HG03558 (cell line): ENCODE results near the gene ABCA12.
A peak's percentile ranks its signal among the peaks of the same experiment; 100 is the strongest.

ENCODE experiments used
- ATAC-seq: cut with Tn5 transposase; IDR thresholded peaks from one replicate; pipeline ENCODE4 v1.9.1; 2021; ENCODE audit warnings: moderate number of reproducible peaks; ENCODE audit not compliant: unreplicated experiment; ENCODE audit errors: extremely low read depth

ABCA12 gene

DNA sequence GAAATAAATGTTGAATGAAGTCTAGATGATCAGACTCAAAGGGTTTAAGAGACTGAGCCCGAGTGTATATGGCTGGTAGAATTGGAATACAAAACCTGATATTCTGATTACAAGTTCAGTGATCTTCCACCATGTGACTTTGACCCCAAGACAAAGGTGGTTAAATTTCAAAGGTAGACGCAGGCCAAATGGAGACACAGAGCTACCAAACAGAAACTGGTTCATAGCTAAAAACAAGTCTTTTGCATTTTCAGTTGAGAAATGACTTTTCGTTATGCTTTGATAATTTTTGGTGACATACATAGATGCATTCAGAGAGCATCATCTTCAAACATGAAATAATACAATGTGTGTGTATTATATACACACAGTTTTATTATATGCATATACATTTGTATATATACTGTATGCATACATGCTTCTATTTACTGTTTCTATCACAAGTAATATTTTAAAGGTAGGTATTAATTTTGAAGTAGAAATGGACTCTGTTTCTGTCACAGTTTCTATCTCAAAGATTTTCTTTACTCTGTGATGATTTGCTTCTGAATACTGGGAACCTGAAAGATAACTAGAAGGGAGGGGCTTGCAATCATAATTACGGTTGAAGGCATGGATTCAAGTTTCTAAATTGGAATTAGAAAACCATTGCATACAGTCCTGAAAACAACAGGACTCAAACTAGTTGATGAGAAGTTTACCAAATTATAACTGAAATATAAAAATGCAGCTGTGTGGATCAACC lies 142.3 kb downstream of the ABCA12 start:
- ATAC-seq, result peak; percentile 93

DNA sequence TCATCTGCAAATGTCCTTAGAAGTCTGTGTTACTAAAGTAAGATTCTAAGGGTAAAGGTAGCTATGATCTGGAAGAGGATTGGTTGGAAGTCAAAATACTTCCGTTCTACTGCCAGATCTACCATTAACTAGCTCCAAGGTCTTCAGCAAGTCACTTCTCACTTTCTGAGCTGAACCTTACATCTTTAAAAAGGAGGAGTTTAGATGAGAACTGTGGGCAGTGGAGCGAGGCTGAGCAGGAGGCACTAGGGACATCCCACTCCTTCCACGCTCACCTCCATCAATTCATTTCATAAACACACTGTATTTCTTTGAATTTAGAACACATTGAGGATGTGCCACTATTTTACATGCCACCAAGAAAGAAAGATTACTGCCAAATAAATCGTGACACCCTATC lies 143.0 kb downstream of the ABCA12 start:
- no peak for ATAC-seq

DNA sequence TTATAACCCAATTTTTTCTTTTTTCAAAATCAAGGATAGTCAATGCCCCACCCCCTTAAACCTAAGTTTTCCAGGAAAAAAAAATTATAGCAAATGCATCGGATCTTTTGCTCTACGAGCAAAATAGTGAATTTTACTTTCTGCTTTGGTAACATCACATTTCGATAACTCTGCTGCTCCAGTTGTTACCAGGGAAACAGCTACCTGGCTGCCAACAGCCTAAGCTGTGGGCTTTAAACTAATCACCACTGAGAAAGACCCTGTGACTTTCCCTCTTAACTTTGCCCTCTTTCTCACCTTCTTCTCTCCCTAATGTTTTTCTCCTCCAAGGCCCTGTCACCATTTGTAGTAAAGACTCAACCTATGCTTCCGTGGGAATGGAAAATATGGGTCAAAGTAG lies 145.5 kb downstream of the ABCA12 start:
- ATAC-seq, result no peak

DNA sequence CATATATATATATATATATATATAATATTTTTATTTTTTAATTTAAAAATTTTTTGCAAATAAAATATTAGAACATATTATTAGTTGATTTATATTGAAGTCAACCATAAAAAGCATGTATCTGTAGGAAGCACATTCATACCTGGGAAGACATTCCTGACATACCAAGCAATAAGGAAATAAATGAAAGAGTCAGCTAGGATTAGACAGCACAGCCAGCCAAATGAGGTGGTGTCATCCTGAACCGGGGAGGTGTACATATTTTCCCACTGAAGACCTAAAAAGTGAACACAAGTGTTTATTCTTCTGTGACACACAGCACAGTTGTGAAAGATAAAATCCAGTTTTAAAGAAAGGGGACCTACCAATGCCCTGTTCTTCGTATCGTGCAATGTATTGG lies 149.2 kb downstream of the ABCA12 start:
- no peak for ATAC-seq

DNA sequence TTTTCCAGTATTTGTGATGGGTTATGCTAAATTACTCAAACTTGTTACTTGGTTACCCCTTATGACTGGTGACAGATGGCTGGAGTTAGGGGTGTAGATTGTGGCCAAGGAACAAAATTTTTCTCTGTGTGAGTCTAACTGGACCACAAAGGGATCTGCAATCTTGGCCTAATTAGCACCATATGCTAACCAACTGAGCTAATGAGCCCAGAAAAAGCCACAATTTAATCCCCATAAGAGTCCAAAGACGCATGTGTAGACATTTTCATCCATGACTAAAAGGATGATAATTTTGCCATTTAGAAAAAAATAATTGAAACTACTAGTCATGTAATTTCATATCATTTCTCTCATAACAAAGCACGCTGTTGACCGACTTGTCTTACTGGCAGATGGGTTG lies 151.2 kb downstream of the ABCA12 start:
- ATAC-seq, result no peak

DNA sequence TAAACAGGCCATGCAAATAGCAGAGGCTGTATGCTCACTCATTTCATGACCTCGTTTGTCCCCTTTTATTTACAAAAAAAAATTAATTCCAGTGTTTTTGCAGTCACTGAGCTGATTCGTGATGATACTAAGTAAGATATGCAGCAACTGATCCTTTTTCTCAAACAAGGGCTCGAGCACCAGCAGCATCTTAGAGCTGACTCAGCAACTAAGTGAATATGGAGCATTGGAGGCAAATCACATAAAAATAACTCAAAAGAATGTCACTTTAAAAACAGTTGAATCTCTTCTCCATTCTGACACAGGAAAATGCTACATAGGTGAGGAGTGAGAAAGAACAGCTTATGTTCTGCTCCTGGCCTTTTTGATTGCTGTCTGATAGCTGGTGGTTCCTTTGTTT lies 152.8 kb downstream of the ABCA12 start:
- no peak for ATAC-seq

DNA sequence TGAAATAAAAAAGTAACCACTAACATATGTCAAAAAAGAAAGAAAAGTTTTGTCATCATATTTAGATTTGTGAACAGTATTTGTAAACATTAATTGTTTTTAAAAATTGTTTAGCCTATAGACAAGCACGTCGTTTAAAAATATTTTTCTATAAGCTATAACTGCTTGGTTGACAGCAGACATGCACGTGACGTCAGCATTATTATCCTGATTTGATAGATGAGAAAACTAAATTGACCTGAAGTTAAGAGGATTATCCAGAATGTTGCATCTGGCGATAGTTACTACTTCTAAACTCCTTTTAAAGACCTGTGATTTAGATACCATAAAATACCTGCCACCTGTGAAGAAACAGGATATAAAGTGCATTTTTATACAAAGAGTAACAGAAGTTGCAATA lies 172.0 kb downstream of the ABCA12 start:
- ATAC-seq, result no peak

DNA sequence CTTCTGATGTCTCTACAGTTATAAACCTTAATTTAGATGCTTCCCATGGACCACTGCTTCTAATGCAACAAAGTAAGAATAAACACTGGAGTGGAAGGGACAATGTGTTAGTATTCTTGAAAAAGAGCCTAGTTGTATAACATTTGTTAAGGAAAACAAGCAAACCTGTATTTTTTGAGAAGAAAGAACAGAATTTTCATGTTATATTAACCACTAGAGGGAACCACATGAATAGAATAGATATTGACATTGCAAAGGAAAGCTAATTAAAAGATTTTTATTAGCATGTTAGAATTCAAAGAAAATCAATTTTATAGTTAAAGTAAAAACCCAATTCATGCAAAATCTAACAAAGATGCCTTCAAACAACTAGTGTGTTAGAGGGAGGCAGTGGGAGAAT lies 177.7 kb downstream of the ABCA12 start:
- ATAC-seq, result no peak

DNA sequence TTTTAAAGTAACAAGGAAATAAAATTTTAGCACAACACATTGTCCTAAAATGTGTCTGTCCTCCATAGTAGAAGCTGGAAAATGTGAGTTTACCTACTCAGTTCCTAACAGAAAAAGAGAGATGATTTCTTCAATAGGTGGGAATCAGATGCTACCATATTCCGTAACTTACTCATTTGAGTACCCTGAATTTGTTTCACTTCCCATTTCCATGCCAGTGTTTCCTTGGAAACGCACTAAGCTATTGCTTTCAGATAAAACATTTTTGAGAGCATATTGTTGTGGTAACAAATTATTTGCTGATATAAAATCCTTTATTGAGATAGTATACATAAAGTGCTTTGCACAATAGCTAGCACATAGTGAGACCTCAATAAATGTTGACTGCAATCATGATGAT lies 191.5 kb downstream of the ABCA12 start:
- no peak for ATAC-seq

DNA sequence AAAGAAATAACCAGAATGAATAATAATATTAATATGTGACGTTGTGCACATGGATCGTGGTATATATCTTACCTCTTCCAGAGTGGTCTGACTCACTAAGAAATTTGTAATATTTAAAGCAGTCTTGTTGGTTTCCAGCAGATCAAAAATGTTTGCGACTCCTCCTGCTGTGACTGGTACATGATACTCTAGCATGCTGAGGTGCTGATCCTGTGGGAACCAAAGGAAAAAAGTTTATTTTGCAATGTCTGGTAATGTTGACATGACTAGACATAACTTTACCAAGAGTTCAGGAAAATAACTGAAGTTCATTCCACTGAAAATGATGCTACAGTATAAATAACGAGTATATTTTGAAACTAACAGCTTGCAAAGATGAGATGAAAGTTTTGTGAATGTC lies 204.4 kb downstream of the ABCA12 start:
- no peak for ATAC-seq

DNA sequence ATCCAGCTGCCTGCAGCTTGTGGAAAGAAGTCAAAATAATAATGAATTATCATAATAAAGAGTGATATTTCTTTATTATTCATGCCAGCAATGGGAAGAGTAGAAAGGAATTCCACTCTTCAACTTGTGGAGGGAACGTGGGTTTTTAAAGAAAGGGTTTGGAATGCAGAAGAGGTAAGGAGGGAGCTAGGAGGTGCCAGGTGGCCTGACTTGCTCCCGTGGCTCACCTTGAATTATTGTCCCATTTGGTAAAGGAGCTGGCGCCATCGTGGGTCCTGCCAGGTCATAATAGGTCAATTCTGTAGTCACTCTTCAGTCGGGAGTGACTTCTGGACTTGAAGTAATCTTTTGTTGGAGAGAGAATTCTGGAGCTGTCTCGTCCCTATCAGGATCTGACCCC lies 233.8 kb downstream of the ABCA12 start:
- ATAC-seq, result no peak

DNA sequence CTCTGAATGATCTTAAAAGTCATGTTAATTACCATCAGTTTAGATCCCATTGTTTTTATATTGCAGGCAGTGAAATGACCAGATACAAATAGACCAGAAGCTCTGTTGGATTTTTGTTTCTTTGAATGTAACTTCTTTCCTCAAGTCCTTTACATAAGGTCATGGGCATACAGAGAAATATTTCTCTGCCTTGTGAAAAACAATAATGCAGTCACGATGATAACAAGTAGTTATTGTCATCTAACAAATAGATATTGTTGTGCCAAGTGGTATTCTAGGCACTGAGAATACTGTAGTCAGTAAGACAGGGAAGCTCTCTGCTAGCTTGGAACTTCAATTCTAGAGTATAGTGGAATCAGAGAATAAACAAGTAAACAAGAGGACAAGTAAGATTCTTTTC lies 234.2 kb downstream of the ABCA12 start:
- ATAC-seq, result no peak

DNA sequence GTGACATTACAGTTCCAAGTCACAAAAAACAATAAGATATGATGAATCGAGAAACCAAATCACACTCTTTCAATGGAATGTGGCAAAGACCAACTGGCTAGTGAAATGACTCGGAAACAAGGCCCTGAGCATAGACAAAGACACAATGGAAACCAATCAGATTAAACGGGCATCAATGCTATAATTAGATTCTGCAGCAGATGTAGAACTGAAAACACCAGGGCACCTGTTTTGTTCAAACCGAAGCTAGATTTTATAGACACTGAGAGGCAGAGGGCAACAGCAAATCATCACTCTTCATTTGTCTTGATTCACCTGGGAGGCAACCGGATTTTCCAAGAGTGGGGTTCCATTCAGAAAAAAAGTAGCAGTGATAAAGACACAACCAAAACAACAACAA lies 236.1 kb downstream of the ABCA12 start:
- ATAC-seq, result no peak

DNA sequence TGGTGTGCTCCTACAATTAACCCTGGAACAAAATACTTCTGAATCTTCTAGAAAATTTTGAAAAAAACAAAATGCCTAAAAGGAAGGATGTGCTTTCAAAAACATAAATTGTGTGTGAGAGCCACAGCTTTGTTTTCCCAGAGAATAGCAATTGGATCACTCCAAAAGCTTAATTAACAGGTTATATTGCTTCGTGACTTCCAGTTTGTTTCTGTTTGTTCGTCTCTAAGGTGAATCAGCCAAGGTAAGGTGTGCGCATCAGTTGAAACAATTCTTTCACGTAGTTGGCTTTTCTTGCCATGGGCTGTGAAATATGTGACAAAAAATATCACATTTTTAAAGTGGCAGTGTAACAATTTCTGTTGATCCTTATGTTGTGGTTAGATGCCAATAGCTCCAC lies 238.7 kb downstream of the ABCA12 start:
- ATAC-seq, result no peak

DNA sequence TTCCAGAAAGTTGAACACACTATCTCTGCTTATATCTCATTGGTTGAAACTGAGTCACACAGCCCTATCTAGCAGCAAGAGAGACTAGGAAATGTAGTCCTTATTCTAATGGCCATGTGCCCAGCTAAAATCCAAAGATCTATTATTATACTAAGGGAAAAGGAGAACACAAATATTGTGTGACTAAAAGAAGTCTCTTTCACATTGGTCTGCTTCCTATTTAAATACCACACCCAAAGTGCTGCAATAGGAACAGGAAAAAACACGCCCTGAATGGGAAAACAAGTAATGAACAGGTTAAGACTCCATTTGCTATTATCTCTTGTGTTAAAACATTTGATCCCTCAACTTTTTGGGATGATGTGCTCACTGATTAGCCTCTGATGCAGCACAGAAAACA lies 242.2 kb downstream of the ABCA12 start:
- ATAC-seq, result no peak

DNA sequence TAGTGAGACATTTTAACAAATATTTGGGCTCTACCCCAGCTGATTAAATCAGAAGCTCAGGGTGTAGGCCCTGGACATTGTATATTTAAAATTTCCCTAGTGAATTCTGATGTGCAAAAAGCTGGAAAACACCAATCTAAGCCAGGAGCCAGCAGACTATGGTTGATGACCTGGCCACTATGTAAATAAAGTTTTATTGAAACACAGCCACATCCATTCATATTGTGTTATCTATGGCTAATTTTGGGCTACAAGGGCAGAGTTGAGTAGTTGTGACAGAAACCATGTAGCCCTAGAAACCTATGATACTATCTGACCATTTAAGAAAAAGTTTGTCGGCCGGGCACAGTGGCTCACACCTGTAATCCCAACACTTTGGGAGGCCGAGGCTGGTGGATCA lies 243.0 kb downstream of the ABCA12 start:
- ATAC-seq, result no peak

DNA sequence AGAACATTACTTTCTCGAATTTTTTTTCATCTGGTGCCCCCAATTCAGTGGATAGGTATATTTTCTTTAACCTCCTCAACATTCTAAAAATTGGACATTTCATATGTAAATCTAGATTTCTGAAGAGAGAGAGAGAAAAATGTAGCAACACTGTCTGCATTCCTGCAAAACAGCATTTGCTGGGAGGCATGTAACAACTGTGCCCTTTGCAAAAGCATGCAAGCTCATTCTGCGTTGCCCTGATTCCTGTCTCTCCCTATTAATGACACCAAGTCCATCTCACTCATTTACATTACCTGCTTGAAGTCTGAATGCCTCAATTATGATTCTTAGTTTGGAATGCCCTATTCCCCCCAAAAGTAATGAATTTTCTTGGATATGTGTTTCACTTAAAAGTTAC lies 249.1 kb downstream of the ABCA12 start:
- no peak for ATAC-seq

DNA sequence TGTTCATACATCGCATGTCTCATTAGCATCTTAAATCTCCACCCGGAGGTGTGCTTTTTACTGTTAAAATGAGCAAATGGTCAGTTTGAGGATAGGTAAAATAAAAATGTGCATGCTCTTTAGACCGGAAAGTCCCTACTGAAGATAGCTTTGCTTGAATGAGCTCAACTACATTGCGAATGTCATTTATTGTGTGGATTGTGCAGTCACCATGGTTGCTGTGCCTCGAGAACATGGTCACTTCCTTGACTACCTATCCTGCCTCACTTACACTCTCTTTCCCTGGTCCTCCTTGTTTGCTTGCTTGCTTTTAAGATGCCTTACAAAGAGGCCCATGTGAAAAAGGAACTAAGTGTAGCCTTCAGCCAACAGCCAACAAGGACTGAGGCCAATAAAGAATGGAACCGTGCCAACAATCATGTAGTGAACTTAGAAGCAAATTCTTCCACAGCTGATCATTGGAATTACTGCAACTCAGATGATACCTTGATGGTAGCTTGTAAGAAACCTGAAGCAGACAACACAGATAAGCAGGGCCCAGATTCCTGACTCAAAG lies 256.7 kb downstream of the ABCA12 start:
- no peak for ATAC-seq
